ENCODE data around the gene GATAD2A.
A peak's percentile ranks its signal among the peaks of the same experiment; 100 is the strongest.
"Not testable (repeated sequence)": the region's sequence is repeated elsewhere in the genome, so short reads cannot be mapped to it uniquely, and the experiment has no call there.

GATAD2A gene

DNA sequence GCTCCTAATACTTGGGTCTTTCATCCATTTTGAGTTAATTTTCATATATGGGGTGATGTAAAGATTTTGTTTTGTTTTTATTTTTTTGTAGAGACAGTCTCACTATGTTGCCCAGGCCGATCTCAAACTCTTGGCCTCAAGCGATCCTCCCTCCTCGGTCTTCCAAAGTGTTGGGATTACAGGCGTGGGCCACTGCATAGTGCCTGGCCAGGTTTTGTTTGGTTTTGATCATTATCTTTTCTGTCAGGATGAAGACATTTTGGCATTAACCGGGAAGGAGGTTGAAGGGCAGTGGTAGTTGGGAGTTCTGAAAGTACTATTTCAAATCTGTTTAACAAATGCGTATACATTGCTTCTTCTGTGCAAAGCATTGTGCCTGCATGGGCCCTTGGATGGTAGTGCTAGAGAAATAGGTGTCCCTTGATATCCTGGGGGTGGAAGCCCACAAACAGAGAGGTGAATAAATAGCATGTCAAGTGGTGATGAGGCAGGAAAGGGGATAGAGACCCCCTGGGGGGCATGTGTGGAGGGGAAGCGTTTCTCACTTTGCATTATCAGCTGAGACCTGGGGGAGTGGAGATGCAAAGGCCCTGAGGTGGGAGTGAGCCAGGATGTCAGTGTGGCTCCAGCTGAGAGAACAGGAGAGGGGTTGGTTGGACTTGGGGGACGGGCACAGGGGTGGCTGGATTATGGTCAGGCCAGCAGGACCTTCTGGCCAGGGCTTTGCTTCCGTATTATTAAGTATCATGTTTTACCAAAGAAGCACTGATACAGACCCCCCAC, 41.4 kb downstream of the GATAD2A start:
- DNase-seq (ENCODE audit: low read depth in 2 of 2) = no peak

DNA sequence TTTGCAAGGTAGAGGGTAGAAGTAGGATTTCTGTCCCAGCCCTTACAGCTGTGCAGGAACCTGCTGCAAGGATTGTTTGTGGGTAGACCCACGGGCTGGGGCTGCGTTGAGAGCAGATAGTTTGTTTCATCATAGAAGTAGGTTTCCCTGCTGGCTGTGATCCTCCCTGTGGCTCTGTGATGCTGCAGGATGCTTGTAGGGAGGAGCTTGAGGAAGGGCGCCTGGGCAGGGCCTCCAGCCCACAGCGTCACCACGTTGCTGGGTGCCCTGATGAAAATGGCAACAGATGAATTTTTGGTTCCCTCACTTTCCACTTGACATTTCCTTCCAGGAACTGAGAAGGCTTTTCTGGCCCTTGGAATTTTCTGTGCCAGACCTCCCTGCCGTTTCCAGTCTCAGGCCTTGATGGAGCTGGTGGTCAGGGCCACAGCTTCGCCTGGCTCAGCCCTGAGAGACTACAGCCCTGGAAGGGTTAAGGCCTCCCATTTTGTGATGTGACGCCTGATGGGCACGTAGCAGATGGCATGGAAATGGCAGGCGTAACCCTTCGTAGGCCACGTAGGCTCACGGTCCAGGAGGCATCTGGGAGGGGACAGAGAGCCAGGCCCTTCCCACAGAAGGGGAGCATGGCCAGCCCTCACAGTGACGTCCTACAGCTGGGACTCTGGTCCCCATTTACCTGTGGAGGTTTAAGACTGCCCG, 42.2 kb downstream of the GATAD2A start:
- DNase-seq (ENCODE audit: low read depth in 2 of 2) = no peak

DNA sequence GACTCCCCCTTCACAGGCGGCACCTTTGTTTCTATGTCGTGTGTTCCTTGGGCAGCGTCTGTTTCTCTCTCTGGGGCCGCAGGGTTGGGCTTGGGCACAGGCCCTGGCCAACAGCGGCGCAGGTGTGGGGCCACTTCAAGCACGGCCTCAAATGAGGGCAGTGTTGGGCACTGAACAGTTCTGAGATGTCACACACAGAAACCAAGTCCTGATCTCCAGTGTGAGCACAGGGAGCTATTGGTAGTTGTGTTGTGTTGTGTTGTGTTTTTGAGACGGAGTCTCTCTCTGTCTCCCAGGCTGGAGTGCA, 42.7 kb downstream of the GATAD2A start:
- DNase-seq (ENCODE audit: low read depth in 2 of 2) = no peak

GRCh38 chr19:19451429-19452242, 46.2 kb downstream of the GATAD2A start:
- no peak for DNase-seq (ENCODE audit: low read depth in 2 of 2)

GRCh38 chr19:19452243-19453124, 47.0 kb downstream of the GATAD2A start:
- no peak for DNase-seq (ENCODE audit: low read depth in 2 of 2)

GRCh38 chr19:19453125-19453454, 47.6 kb downstream of the GATAD2A start:
- DNase-seq (ENCODE audit: low read depth in 2 of 2) = no peak

- DNase-seq (ENCODE audit: low read depth in 2 of 2) = not testable (repeated sequence)
These were observed 49.9 kb downstream of the GATAD2A start for GRCh38 chr19:19455166-19455919.

GRCh38 chr19:19457671-19458070, 52.2 kb downstream of the GATAD2A start:
- DNase-seq (ENCODE audit: low read depth in 2 of 2) = no peak

DNA sequence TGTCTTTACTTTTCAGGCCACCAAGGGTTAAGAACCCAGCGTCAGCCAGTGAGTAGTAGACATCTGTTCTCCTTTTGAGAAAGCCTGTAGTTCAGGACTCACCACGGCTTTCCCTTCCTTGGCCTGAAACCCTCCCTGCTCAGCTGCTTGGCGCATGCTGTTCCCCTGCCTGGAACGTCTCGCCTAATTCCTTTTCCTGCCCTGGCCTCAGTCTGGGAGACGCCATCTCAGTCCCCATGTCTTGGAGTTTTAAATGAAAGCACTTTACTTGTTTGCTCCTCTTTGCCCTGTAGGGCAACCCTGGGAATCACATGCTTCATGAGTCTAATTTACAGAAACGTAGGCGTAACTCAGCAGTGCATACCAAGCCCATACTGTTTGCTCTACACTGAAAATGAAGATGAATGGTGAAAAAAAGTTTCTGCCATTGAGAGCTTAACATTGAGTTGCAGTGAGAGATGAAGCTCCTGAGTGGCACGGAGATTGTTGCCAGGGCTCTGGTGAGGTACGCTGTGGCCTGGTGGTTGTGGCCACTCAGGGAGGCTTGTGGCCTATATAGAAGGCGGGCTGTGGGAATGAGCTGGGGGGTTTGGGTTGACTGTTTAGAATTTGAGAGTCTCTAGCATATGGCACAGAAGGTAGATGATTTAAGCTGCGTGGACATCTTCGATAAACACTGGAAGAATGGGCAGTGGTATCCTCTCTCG, 52.8 kb downstream of the GATAD2A start:
- no peak for DNase-seq (ENCODE audit: low read depth in 2 of 2)

- DNase-seq (ENCODE audit: low read depth in 2 of 2) = no peak
These were observed 53.6 kb downstream of the GATAD2A start for GRCh38 chr19:19459073-19459472.

- DNase-seq (ENCODE audit: low read depth in 2 of 2) = peak; percentile 43 to 48
These were observed 54.3 kb downstream of the GATAD2A start for GRCh38 chr19:19459707-19460251.

DNA sequence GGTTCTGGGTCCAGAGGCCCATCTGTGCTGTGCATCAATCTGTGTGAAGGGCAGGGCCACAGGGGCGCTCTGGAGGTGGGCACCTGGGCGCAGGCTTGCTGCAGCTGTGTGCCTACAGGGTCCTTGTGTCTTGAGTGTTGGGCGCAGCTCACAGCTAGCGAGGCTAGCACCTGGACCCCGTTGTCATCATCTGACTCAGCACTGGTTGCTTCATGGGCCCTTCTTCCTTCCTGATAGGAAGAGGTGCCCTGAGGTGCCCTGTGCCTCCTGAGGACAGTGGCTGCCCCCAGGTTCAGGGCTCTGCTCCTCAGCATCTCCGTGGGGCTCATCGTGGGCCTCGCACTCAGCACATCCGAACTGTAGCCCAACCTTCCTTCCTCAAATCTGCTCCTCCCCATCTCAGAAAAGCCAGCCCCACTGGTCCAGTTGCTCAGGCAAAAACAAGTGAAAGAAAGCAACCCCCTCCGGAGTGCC, 54.8 kb downstream of the GATAD2A start:
- DNase-seq (ENCODE audit: low read depth in 2 of 2) = no peak

DNA sequence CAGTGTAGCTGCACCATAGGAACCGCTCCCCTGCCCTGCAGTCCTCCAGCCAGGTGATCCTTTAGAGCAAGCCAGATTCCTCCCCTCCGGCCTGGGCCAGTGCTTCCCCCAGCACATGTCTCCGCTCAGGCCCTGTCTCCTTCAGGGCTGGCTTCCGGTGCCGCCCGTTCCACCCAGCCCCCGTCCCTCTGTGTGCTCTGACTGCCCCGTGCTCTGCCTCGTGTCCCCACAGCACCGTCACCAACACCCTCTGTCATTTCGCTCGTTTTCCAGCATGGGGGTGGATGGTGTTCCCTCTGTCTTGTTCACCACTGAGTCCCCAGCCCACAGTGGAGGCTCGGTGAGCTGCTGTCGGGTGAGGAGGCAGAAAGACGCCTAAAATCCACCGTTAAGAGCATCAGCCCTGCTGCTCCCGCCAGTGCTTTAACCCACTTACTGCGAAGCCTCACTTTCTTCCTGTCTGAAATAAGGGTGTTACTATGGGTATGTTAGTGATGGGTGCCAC, 55.3 kb downstream of the GATAD2A start:
- DNase-seq (ENCODE audit: low read depth in 2 of 2) = peak; percentile 37 to 45

- DNase-seq (ENCODE audit: low read depth in 2 of 2) = no peak
These were observed 55.8 kb downstream of the GATAD2A start for GRCh38 chr19:19461306-19461670.

DNA sequence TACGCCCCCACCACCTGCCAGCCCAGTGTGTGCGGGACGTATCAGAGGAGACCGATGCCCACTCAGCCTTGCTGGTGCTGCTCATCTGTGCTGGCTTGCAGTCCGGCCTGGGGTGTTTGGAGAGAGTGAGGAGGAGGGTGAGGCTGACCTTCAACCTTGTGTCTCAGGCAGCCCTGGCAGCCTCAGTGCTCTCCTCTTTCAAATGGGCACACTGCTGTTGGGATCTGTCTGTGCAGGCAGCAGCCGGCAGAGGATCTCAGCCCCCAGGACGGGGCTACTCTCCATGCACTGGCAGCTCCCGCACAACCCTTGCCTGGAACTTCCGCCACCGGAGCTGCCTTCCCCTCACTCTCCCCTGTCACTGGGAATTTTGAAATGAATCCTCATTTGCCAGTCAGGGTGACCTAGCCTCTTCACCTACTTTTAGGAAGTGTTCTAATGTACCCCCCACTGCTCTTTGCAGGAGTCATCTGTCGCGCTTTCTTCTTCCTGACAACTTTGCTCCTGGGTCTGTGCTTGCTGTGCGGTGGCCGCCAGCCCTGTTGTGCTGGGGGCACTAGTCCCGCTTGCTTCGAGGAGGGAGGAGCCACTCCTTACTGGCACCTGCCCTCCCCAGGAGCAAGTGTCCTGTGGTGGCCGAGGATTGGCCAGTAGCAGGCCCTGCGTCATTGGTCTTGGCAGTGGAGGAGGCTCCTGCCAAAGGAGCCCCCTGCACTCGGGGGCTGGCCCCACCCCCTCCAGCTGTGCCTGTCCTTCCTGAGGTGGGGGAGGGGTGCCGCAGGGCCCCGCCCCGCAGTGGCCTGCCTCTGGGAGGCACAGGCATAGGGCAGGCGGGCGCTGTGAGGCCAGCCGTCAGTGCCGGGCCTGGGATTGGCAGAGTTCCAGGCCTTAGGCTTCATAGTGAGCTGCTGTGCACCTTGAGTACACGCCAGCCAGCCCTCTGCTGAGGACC, 56.5 kb downstream of the GATAD2A start:
- no peak for DNase-seq (ENCODE audit: low read depth in 2 of 2)

- no peak for DNase-seq (ENCODE audit: low read depth in 2 of 2)
These were observed 58.1 kb downstream of the GATAD2A start for GRCh38 chr19:19463348-19464117.

DNA sequence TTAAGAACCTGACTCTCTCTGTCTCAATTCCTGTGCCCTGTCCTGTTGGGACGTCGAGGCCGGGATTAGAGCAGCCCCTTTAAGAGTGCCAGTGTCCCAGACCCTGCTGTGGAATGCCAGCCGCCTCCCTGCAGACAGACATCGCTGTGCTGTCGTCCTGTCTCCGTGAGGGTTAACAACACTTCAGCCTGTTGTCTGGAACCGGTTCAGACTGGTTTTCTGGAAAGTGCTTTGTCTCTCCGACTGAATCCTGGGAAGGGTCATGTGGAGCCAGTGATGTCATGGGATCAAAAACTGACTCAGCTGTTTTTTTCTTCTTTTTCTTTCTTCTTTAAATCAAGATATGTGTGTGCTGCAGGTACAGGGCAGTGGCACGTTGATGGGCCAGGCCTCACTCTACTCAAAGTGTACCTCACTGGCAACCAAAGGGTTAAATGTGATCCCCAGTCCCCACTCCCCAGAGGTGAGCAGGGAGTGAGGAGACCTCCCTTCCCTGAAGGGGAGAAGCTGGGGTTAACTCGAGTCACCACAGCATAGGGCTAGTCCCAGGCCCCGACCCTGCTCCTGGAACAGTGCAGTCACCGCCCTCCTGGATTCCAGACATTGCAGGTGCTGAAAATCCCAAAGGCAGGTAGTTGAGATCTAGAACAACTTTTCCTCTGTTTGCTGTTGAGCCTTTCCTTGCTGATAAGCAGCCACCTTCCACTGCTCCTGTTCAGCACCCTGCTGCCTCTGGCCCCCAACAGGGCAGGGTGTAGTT, 59.0 kb downstream of the GATAD2A start:
- DNase-seq (ENCODE audit: low read depth in 2 of 2) = no peak
